ENCODE measurements around the gene CAMP.

CAMP gene

GRCh38 chr3:48215019-48215418, 8.3 kb upstream of the CAMP start:
- DNase-seq (ENCODE audit: low read depth) = no peak

- no peak for DNase-seq (ENCODE audit: low read depth)
Observed at GRCh38 chr3:48215466-48215865, 7.8 kb upstream of the CAMP start.

- no peak for DNase-seq (ENCODE audit: low read depth)
Observed at GRCh38 chr3:48215876-48216275, 7.4 kb upstream of the CAMP start.

- no peak for DNase-seq (ENCODE audit: low read depth)
Observed at GRCh38 chr3:48217449-48217848, 5.8 kb upstream of the CAMP start.

GRCh38 chr3:48218537-48218936, 4.8 kb upstream of the CAMP start:
- DNase-seq (ENCODE audit: low read depth) = no peak

GRCh38 chr3:48219543-48219942, 3.8 kb upstream of the CAMP start:
- peak; percentile 28 for DNase-seq (ENCODE audit: low read depth)

GRCh38 chr3:48220746-48221145, 2.5 kb upstream of the CAMP start:
- no peak for DNase-seq (ENCODE audit: low read depth)

GRCh38 chr3:48225587-48225986, 2.3 kb downstream of the CAMP start:
- no peak for DNase-seq (ENCODE audit: low read depth)

GRCh38 chr3:48226939-48227338, 3.6 kb downstream of the CAMP start:
- no peak for DNase-seq (ENCODE audit: low read depth)

- DNase-seq (ENCODE audit: low read depth) = no peak
Observed at GRCh38 chr3:48232232-48232631, 8.9 kb downstream of the CAMP start.

GRCh38 chr3:48232734-48233133, 9.4 kb downstream of the CAMP start:
- no peak for DNase-seq (ENCODE audit: low read depth)

GRCh38 chr3:48233542-48233941, 10.2 kb downstream of the CAMP start:
- no peak for DNase-seq (ENCODE audit: low read depth)

- DNase-seq (ENCODE audit: low read depth) = no peak
Observed at GRCh38 chr3:48236531-48236930, 13.2 kb downstream of the CAMP start.

- no peak for DNase-seq (ENCODE audit: low read depth)
Observed at GRCh38 chr3:48238531-48239085, 15.3 kb downstream of the CAMP start.

GRCh38 chr3:48240000-48240963, 17.0 kb downstream of the CAMP start:
- no peak for DNase-seq (ENCODE audit: low read depth)

- DNase-seq (ENCODE audit: low read depth) = no peak
Observed at GRCh38 chr3:48241796-48242455, 18.6 kb downstream of the CAMP start.

GRCh38 chr3:48243886-48244285, 20.6 kb downstream of the CAMP start:
- DNase-seq (ENCODE audit: low read depth) = no peak

GRCh38 chr3:48244461-48244860, 21.2 kb downstream of the CAMP start:
- no peak for DNase-seq (ENCODE audit: low read depth)

GRCh38 chr3:48245136-48245535, 21.8 kb downstream of the CAMP start:
- no peak for DNase-seq (ENCODE audit: low read depth)

- DNase-seq (ENCODE audit: low read depth) = no peak
Observed at GRCh38 chr3:48247401-48247811, 24.1 kb downstream of the CAMP start.

- DNase-seq (ENCODE audit: low read depth) = peak; percentile 50
Observed at GRCh38 chr3:48248095-48248850, 25.0 kb downstream of the CAMP start.

GRCh38 chr3:48256557-48256956, 33.3 kb downstream of the CAMP start:
- DNase-seq (ENCODE audit: low read depth) = no peak

Measured in GM04503 (cell line).